Calu3 (cell line): ENCODE results near the gene AAMP. TPM values are rescaled to one million over a fixed set of nuclear protein-coding genes. Genes with fewer than 3 reads are reported as not detected.
A peak's percentile ranks its signal among the peaks of the same experiment; 100 is the strongest.

ENCODE experiments used
- Bru-seq: library from RNA; stranded (reverse); fragments of 400-500 nt; gene quantifications from one replicate; lab custom pipeline; 2021; lab: Mats Ljungman, UMichigan
- BruChase-seq, 2 experiments: library from RNA; stranded (reverse); fragments of 400-500 nt; gene quantifications; one replicate each; lab custom pipeline; 2021; lab: Mats Ljungman, UMichigan
- BruUV-seq: library from RNA; stranded (reverse); fragments of 400-500 nt; replicated peaks from 2 replicates; lab custom pipeline; 2021; lab: Mats Ljungman, UMichigan
- CTCF ChIA-PET: fragments of 300-600 bp; sonication (Branson Sonifier 250); formaldehyde crosslinking; loops from one replicate; lab custom pipeline; 2022; ENCODE audit warnings: antibody characterized with exemption; lab: Charles Lee
- DNase-seq: peaks from one replicate; pipeline ENCODE4 v3.0.0; 2022
- H3K27ac Mint-ChIP-seq: one replicate; pipeline ENCODE4 v1.8.0; 2022; ENCODE audit warnings: mixed read lengths; ENCODE audit not compliant: unreplicated experiment
- H3K27me3 Mint-ChIP-seq: one replicate; pipeline ENCODE4 v1.8.0; 2022; ENCODE audit warnings: mixed read lengths; ENCODE audit not compliant: unreplicated experiment
- H3K36me3 Mint-ChIP-seq: one replicate; pipeline ENCODE4 v1.8.0; 2022; ENCODE audit warnings: mild to moderate bottlenecking, moderate library complexity, mixed read lengths; ENCODE audit not compliant: insufficient read depth, unreplicated experiment
- H3K4me1 Mint-ChIP-seq: one replicate; pipeline ENCODE4 v1.8.0; 2022; ENCODE audit warnings: mild to moderate bottlenecking, low read depth, mixed read lengths; ENCODE audit not compliant: unreplicated experiment
- H3K4me3 Mint-ChIP-seq: one replicate; pipeline ENCODE4 v1.8.0; 2022; ENCODE audit warnings: mild to moderate bottlenecking, low read depth, moderate library complexity, mixed read lengths; ENCODE audit not compliant: unreplicated experiment
- H3K9me3 Mint-ChIP-seq: one replicate; pipeline ENCODE4 v1.8.0; 2022; ENCODE audit warnings: low read depth, mixed read lengths; ENCODE audit not compliant: unreplicated experiment
- CTCF ChIP-seq: fragments of 200-600 bp; IDR thresholded peaks from one replicate; pipeline ENCODE4 v1.8.0; 2022; ENCODE audit warnings: antibody characterized with exemption; ENCODE audit not compliant: unreplicated experiment
- intact Hi-C: fragments of 100-400 bp; cut with micrococcal nuclease; formaldehyde crosslinking; loops from one replicate; pipeline ENCODE4 v1.10.0; 2022; ENCODE audit not compliant: unreplicated experiment
- long read RNA-seq: library from polyadenylated mRNA; stranded (forward); transcript quantifications from one replicate; pipeline ENCODE4 v2.0.0, GENCODE V29; 2022
- total RNA-seq: library from RNA; stranded (reverse); gene quantifications from 2 replicates; pipeline ENCODE4 v1.2.3, GENCODE V29; 2022

Gene AAMP
- total RNA-seq (102 and 117 TPM in 2 replicates), Bru-seq, nascent RNA (percentile 76 among the genes with signal in this experiment), BruChase-seq, experiment 1, labeled RNA remaining after a 6-hour chase (percentile 95 among the genes with signal in this experiment), BruChase-seq, experiment 2, labeled RNA remaining after a 2-hour chase (percentile 90 among the genes with signal in this experiment)
- long read RNA-seq, transcript AAMP-201 (11 exons, 1,886 nt) = major isoform, 40 of 140 reads
- long read RNA-seq, transcript AAMP-204 (11 exons, 1,804 nt) = minor isoform, 6 of 140 reads
- long read RNA-seq, partial matches to known transcripts = 3 of 140 reads
- long read RNA-seq, other reads (novel, unspliced or antisense) = 88 of 140 reads

- no TSS peak for BruUV-seq
Observed at GRCh38 chr2:218269900-218270720, at the start of gene AAMP, which contains the start of gene PNKD. TSS of gene AAMP (minus strand) at chr2:218270137. CDS start at chr2:218270086, 51 bp downstream. TSS of gene PNKD (plus strand) at chr2:218270519. CDS start at chr2:218270536, 17 bp downstream.

GRCh38 chr2:218318241-218318640 lies 48.3 kb upstream of the AAMP start:
- no peak overlapping the region for H3K27ac Mint-ChIP-seq
- CTCF ChIA-PET = no interaction called here
- no peaks in the 10 kb centered on the region for H3K27me3 Mint-ChIP-seq
- TF ChIP-seq CTCF = no peak
- H3K9me3 Mint-ChIP-seq = no peaks in the 10 kb centered on the region
- BruUV-seq = no TSS peak
- peaks cover 57% of the 10 kb centered on the region for H3K4me1 Mint-ChIP-seq
- no peak overlapping the region for H3K4me3 Mint-ChIP-seq
- H3K36me3 Mint-ChIP-seq = peaks cover 15% of the 10 kb centered on the region
- DNase-seq = no peak
- intact Hi-C loops = no loop called here

More at GRCh38 chr2:218269900-218270720, at the start of gene AAMP, which contains the start of gene PNKD:
- H3K27me3 Mint-ChIP-seq = no peaks in the 10 kb centered on the region
- no peaks in the 10 kb centered on the region for H3K9me3 Mint-ChIP-seq
- intact Hi-C loops = loop anchor here (5.0 kb wide), 1 partner anchor 127 kb away; the partner anchor contains the start of gene CTDSP1
- CTCF ChIA-PET = interaction anchor here (0.8 to 4.1 kb wide), 7 partner anchors 12 to 126 kb away, joined by 3 to 54 read pairs (median 5); partner anchors contain the start of genes CATIP and TMBIM1
- peak within 1 kb of the TSS; percentile 69 for H3K27ac Mint-ChIP-seq
- H3K4me3 Mint-ChIP-seq = peak within 1 kb of the TSS; percentile 76
- peak; percentile 18 for TF ChIP-seq CTCF
- H3K36me3 Mint-ChIP-seq = peaks cover 84% of the 10 kb centered on the region
- peak; percentile 100 for DNase-seq
- peaks cover 31% of the 10 kb centered on the region for H3K4me1 Mint-ChIP-seq

GRCh38 chr2:218317835-218318234 lies 47.9 kb upstream of the AAMP start:
- DNase-seq = no peak
- intact Hi-C loops = no loop called here
- H3K27me3 Mint-ChIP-seq = no peaks in the 10 kb centered on the region
- H3K36me3 Mint-ChIP-seq = peaks cover 11% of the 10 kb centered on the region
- no peaks in the 10 kb centered on the region for H3K9me3 Mint-ChIP-seq
- no peak overlapping the region for H3K27ac Mint-ChIP-seq
- H3K4me3 Mint-ChIP-seq = no peak overlapping the region
- no TSS peak for BruUV-seq
- TF ChIP-seq CTCF = no peak
- H3K4me1 Mint-ChIP-seq = peaks cover 56% of the 10 kb centered on the region
- CTCF ChIA-PET = no interaction called here

- DNase-seq = no peak
- CTCF ChIA-PET = no interaction called here
- no peaks in the 10 kb centered on the region for H3K27me3 Mint-ChIP-seq
- TF ChIP-seq CTCF = no peak
- H3K4me3 Mint-ChIP-seq = no peak overlapping the region
- no TSS peak for BruUV-seq
- peaks cover 8% of the 10 kb centered on the region for H3K36me3 Mint-ChIP-seq
- H3K27ac Mint-ChIP-seq = no peak overlapping the region
- intact Hi-C loops = no loop called here
- peaks cover 54% of the 10 kb centered on the region for H3K4me1 Mint-ChIP-seq
- no peaks in the 10 kb centered on the region for H3K9me3 Mint-ChIP-seq
Observed at GRCh38 chr2:218317303-218317630, 47.3 kb upstream of the AAMP start.
